Suprapubic skin (tissue), 4 donors: ENCODE results near the gene KRTAP5-3.

Experiments used
- CTCF ChIP-seq, 2 donors: fragments of 200-600 bp in 1 of 2; fragments of 450-650 bp in 1 of 2; sonication (generic) in 1 of 2; IDR thresholded peaks; one replicate each; pipeline ENCODE4 v1.5.1; 2016 to 2019; ENCODE audit warnings: antibody characterized with exemption in 2 of 2, mild to moderate bottlenecking in 1 of 2, moderate library complexity in 1 of 2
- POLR2A ChIP-seq, 2 donors: fragments of 450-650 bp; IDR thresholded peaks; one replicate each; pipeline ENCODE4 v1.6.1; 2017; ENCODE audit warnings: antibody characterized with exemption in 2 of 2, mild to moderate bottlenecking in 2 of 2, moderate library complexity in 2 of 2
- POLR2AphosphoS5 ChIP-seq, 3 donors: sonication (generic); formaldehyde crosslinking; IDR thresholded peaks; one replicate each; pipeline ENCODE4 v1.6.1; 2017; ENCODE audit warnings: antibody characterized with exemption in 3 of 3

DNA sequence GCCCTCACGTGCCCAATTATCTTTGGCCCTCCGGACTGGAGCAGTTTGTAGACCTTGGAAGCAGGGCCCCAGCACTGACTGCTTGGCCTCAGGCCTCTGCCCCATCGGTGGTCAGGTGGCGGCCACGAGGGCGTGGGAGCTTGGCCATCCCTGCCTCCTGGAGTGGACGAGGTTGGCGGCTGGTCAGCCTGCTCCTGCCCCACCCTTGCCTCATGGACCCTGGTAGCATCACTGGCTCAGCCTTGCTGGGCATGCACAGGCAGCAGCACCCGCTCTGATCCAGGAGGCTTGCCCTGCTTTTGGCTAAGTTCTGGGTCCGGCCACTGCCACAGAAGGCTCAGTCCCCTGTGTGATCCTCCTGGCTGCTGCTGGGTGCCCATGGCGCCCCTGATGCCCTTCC is 4.1 kb downstream of the KRTAP5-3 start:
- no peak for TF ChIP-seq CTCF (IDR thresholded peaks at IDR 0.05)
- no peak for TF ChIP-seq POLR2AphosphoS5 (IDR thresholded peaks at IDR 0.05)
- TF ChIP-seq POLR2A (IDR thresholded peaks at IDR 0.05): no peak
